ENCODE data around the gene GREB1L.

- TF ChIP-seq POLR2A (IDR thresholded peaks at IDR 0.05; ENCODE audit: low read length), result no peak
- TF ChIP-seq GATA1 (IDR thresholded peaks at IDR 0.05; ENCODE audit: low read depth, low read length), result no peak
Measured at GRCh38 chr18:21483051-21483450, 241.0 kb downstream of the GREB1L start.

Measured in erythroblast (primary cell).